Measurements from ENCODE around the gene CNOT10. TPM values are rescaled to one million over a fixed set of nuclear protein-coding genes. Genes with fewer than 3 reads are reported as not detected.
A peak's percentile ranks its signal among the peaks of the same experiment; 100 is the strongest.

The CNOT10 gene
- total and polyA plus RNA-seq, 5 experiments from 2014 or later = 27.3 to 52.9 (median 32.0) TPM

- H3K27ac Mint-ChIP-seq = no peak overlapping the region
- H3K27me3 Mint-ChIP-seq = peaks cover 18 to 45% (median 27%) of the 10 kb centered on the region in 5 donors
- peak overlapping the region in 8 of 10 donors; percentile 16 to 76 (median 60) for H3K4me3 Mint-ChIP-seq
- H3K36me3 Mint-ChIP-seq = no peaks in the 10 kb centered on the region
- H3K4me1 Mint-ChIP-seq = peaks cover 1 to 30% (median 17%) of the 10 kb centered on the region in 4 donors
- no peak for ATAC-seq
- DNase-seq = no peak
- POLR2A ChIA-PET = no interaction called here
- no peaks in the 10 kb centered on the region for H3K9me3 Mint-ChIP-seq
Measured at GRCh38 chr3:32817257-32817557, 132.2 kb downstream of the CNOT10 start.

GRCh38 chr3:32817558-32818228 is 132.7 kb downstream of the CNOT10 start, which contains the start of gene TRIM71:
TSS of gene TRIM71 (plus strand) at chr3:32817997. CDS start at chr3:32818081, 84 bp downstream.
- Mint-ChIP-seq H3K27ac (no peak within 1 kb of the TSS), H3K36me3 (no peaks in the 10 kb centered on the region), H3K4me1 (peaks cover 1 to 30% (median 17%) of the 10 kb centered on the region in 4 donors), H3K4me3 (peak within 1 kb of the TSS; percentile 64 to 82 (median 71)), H3K9me3 (no peaks in the 10 kb centered on the region), H3K27me3 (peaks cover 18 to 47% (median 27%) of the 10 kb centered on the region in 5 donors)
- POLR2A ChIA-PET = no interaction called here
- ATAC-seq (no peak), DNase-seq (no peak)

GRCh38 chr3:32818229-32818969 is 133.4 kb downstream of the CNOT10 start:
- Mint-ChIP-seq H3K27me3 (peaks cover 18 to 49% (median 27%) of the 10 kb centered on the region in 5 donors), H3K4me3 (peak overlapping the region; percentile 31 to 74 (median 66)), H3K27ac (no peak overlapping the region), H3K36me3 (no peaks in the 10 kb centered on the region), H3K4me1 (peaks cover 1 to 30% (median 17%) of the 10 kb centered on the region in 4 donors), H3K9me3 (no peaks in the 10 kb centered on the region)
- ATAC-seq (no peak), DNase-seq (no peak)
- POLR2A ChIA-PET = no interaction called here

GRCh38 chr3:32818970-32819511 is 134.1 kb downstream of the CNOT10 start:
- no peak for DNase-seq
- Mint-ChIP-seq H3K9me3 (no peaks in the 10 kb centered on the region), H3K27me3 (peaks cover 19 to 51% (median 27%) of the 10 kb centered on the region in 5 donors), H3K4me3 (peak overlapping the region; percentile 31 to 74 (median 66)), H3K4me1 (peaks cover 1 to 30% (median 17%) of the 10 kb centered on the region in 4 donors), H3K27ac (no peak overlapping the region), H3K36me3 (no peaks in the 10 kb centered on the region)
- POLR2A ChIA-PET = no interaction called here
- ATAC-seq = no peak

- ATAC-seq (no peak), DNase-seq (no peak)
- H3K36me3 Mint-ChIP-seq = no peaks in the 10 kb centered on the region
- peaks cover 19 to 49% (median 27%) of the 10 kb centered on the region in 5 donors for H3K27me3 Mint-ChIP-seq
- H3K4me1 Mint-ChIP-seq = peaks cover 1 to 25% (median 14%) of the 10 kb centered on the region in 4 donors
- peak overlapping the region in 8 of 10 donors; percentile 57 to 74 (median 70) for H3K4me3 Mint-ChIP-seq
- no peaks in the 10 kb centered on the region for H3K9me3 Mint-ChIP-seq
- no peak overlapping the region for H3K27ac Mint-ChIP-seq
- POLR2A ChIA-PET = no interaction called here
Measured at GRCh38 chr3:32819551-32820348, 134.8 kb downstream of the CNOT10 start.

GRCh38 chr3:32820430-32820829 is 135.4 kb downstream of the CNOT10 start:
- H3K36me3 Mint-ChIP-seq = no peaks in the 10 kb centered on the region

GRCh38 chr3:32820971-32821685 is 136.1 kb downstream of the CNOT10 start:
- no peaks in the 10 kb centered on the region for H3K9me3 Mint-ChIP-seq
- H3K4me1 Mint-ChIP-seq = peaks cover 0 to 17% (median 11%) of the 10 kb centered on the region in 4 donors

More at GRCh38 chr3:32820430-32820829, 135.4 kb downstream of the CNOT10 start:
- no peak overlapping the region for H3K27ac Mint-ChIP-seq
- H3K4me1 Mint-ChIP-seq = peaks cover 1 to 23% (median 12%) of the 10 kb centered on the region in 4 donors
- peak overlapping the region in 1 of 10 donors; percentile 20 for H3K4me3 Mint-ChIP-seq
- H3K9me3 Mint-ChIP-seq = no peaks in the 10 kb centered on the region
- ATAC-seq = no peak
- POLR2A ChIA-PET = no interaction called here
- DNase-seq = no peak
- H3K27me3 Mint-ChIP-seq = peaks cover 18 to 47% (median 24%) of the 10 kb centered on the region in 5 donors

GRCh38 chr3:32821686-32822296 is 136.8 kb downstream of the CNOT10 start:
- Mint-ChIP-seq H3K27me3 (peaks cover 12 to 39% (median 18%) of the 10 kb centered on the region in 5 donors), H3K27ac (peak overlapping the region in 1 of 10 donors; percentile 79), H3K36me3 (no peaks in the 10 kb centered on the region), H3K9me3 (no peaks in the 10 kb centered on the region), H3K4me1 (peaks cover 0 to 13% (median 11%) of the 10 kb centered on the region in 4 donors), H3K4me3 (no peak overlapping the region)
- POLR2A ChIA-PET = no interaction called here
- ATAC-seq = no peak
- no peak for DNase-seq

More at GRCh38 chr3:32820971-32821685, 136.1 kb downstream of the CNOT10 start:
- POLR2A ChIA-PET = no interaction called here
- ATAC-seq (no peak), DNase-seq (no peak)
- Mint-ChIP-seq H3K27ac (no peak overlapping the region), H3K36me3 (no peaks in the 10 kb centered on the region), H3K4me3 (no peak overlapping the region), H3K27me3 (peaks cover 12 to 40% (median 18%) of the 10 kb centered on the region in 5 donors)

- POLR2A ChIA-PET = no interaction called here
- peaks cover 14 to 35% (median 18%) of the 10 kb centered on the region in 5 donors for H3K27me3 Mint-ChIP-seq
- DNase-seq = no peak
Measured at GRCh38 chr3:32822609-32823498, 137.9 kb downstream of the CNOT10 start.

More at GRCh38 chr3:32822609-32823498, 137.9 kb downstream of the CNOT10 start:
- no peaks in the 10 kb centered on the region for H3K36me3 Mint-ChIP-seq
- ATAC-seq = no peak
- H3K9me3 Mint-ChIP-seq = no peaks in the 10 kb centered on the region
- H3K4me1 Mint-ChIP-seq = peaks cover 0 to 10% (median 7%) of the 10 kb centered on the region in 4 donors
- H3K4me3 Mint-ChIP-seq = no peak overlapping the region
- peak overlapping the region in 1 of 10 donors; percentile 7 for H3K27ac Mint-ChIP-seq
